ENCODE results near the gene GNAO1. TPM values are rescaled to one million over a fixed set of nuclear protein-coding genes. Genes with fewer than 3 reads are reported as not detected.

Gene GNAO1
- total RNA-seq, 4 donors from 2014 or later = 2.7 to 12.9 (median 6.1) TPM

GRCh38 chr16:56347670-56348069 is 156.4 kb downstream of the GNAO1 start:
- no peaks in the 10 kb centered on the region for H3K9me3 ChIP-seq
- DNase-seq (ENCODE audit: low spot score in 2 of 2) = no peak
- H3K4me1 ChIP-seq = no peaks in the 10 kb centered on the region
- H3K27ac ChIP-seq = no peak overlapping the region
- H3K36me3 ChIP-seq = no peaks in the 10 kb centered on the region
- no peaks in the 10 kb centered on the region for H3K27me3 ChIP-seq
- TF ChIP-seq POLR2A (IDR thresholded peaks at IDR 0.05) (no peak), EP300 (IDR thresholded peaks at IDR 0.05) (no peak)
- TF ChIP-seq, protein P1, sequence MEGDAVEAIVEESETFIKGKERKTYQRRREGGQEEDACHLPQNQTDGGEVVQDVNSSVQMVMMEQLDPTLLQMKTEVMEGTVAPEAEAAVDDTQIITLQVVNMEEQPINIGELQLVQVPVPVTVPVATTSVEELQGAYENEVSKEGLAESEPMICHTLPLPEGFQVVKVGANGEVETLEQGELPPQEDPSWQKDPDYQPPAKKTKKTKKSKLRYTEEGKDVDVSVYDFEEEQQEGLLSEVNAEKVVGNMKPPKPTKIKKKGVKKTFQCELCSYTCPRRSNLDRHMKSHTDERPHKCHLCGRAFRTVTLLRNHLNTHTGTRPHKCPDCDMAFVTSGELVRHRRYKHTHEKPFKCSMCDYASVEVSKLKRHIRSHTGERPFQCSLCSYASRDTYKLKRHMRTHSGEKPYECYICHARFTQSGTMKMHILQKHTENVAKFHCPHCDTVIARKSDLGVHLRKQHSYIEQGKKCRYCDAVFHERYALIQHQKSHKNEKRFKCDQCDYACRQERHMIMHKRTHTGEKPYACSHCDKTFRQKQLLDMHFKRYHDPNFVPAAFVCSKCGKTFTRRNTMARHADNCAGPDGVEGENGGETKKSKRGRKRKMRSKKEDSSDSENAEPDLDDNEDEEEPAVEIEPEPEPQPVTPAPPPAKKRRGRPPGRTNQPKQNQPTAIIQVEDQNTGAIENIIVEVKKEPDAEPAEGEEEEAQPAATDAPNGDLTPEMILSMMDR (IDR thresholded peaks at IDR 0.05) = no peak
- H3K4me3 ChIP-seq = no peak overlapping the region
- 81 to 84% methylated on average over 11 of the region's 11 CpGs for WGBS, 2 donors

GRCh38 chr16:56348168-56349085 is 157.1 kb downstream of the GNAO1 start:
- Histone ChIP-seq H3K36me3 (no peaks in the 10 kb centered on the region), H3K4me3 (no peak overlapping the region), H3K9me3 (no peaks in the 10 kb centered on the region), H3K4me1 (no peaks in the 10 kb centered on the region), H3K27me3 (no peaks in the 10 kb centered on the region), H3K27ac (no peak overlapping the region)
- no peak for DNase-seq (ENCODE audit: low spot score in 2 of 2)
- TF ChIP-seq, protein P1 (IDR thresholded peaks at IDR 0.05) = no peak
- TF ChIP-seq EP300 (IDR thresholded peaks at IDR 0.05) = no peak
- 91 to 92% methylated on average over 18 to 25 of the region's 25 CpGs for whole genome bisulfite sequencing, 2 donors

DNA sequence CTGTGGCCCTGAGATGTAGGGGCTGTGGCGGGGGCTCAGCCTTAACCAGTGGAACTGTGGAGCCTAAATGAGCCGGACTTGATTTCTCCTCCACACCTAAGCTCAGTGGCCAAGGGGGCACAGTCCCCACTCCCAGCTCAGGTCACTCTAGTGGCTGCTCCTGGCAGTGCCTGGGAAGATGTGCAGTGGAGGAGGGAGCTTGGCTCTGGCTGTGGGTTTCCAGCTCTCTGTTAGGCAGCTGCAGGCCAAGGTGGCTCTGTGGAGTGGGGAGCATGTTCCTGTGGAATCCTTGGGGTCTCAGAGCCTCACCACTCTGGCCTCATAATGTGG is 157.8 kb downstream of the GNAO1 start:
- Histone ChIP-seq H3K27ac (no peak overlapping the region), H3K4me3 (no peak overlapping the region)

DNA sequence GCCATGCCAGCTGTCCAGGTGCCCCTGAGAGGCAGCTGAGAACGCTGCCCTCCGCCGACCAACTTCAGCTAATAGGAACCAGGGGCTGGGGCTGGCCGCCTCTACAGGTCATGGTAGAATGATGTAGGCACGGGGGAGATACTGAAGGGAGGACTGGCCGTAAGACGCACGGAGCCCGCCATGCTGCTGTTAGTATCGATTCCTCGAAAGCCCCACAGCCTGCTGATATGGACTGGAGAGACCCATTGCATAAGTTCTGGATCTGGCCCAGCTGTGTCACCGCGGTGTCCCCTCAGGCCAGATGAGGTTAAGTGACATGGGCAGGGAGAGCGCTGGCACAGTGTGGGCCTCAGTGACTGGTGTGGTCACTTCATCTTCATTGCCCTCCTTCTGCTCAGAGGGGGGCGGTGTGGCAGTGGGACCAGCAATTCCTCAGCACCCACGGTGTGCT is 158.4 kb downstream of the GNAO1 start:
- no peaks in the 10 kb centered on the region for H3K36me3 ChIP-seq
- H3K27me3 ChIP-seq = no peaks in the 10 kb centered on the region
- H3K4me3 ChIP-seq = no peak overlapping the region
- DNase-seq (ENCODE audit: low spot score in 2 of 2) = no peak
- no peak overlapping the region for H3K27ac ChIP-seq
- TF ChIP-seq, protein P1 (IDR thresholded peaks at IDR 0.05) = no peak
- TF ChIP-seq EP300 (IDR thresholded peaks at IDR 0.05) (no peak), POLR2A (IDR thresholded peaks at IDR 0.05) (no peak)
- 87% methylated on average over 16 of the region's 16 CpGs for WGBS, 2 donors
- H3K4me1 ChIP-seq = no peaks in the 10 kb centered on the region
- no peaks in the 10 kb centered on the region for H3K9me3 ChIP-seq

More for the DNA sequence above, 157.8 kb downstream of the GNAO1 start:
- 85 to 94% methylated on average over 2 of the region's 2 CpGs for WGBS, 2 donors
- H3K36me3 ChIP-seq = no peaks in the 10 kb centered on the region
- no peak for DNase-seq (ENCODE audit: low spot score in 2 of 2)
- H3K4me1 ChIP-seq = no peaks in the 10 kb centered on the region
- no peaks in the 10 kb centered on the region for H3K9me3 ChIP-seq
- H3K27me3 ChIP-seq = no peaks in the 10 kb centered on the region
- TF ChIP-seq EP300 (IDR thresholded peaks at IDR 0.05) (no peak), POLR2A (IDR thresholded peaks at IDR 0.05) (no peak)
- TF ChIP-seq, protein P1 (IDR thresholded peaks at IDR 0.05) = no peak
